Muscle of arm (tissue), 14 donors: ENCODE results near the gene COL11A2. TPM values are rescaled to one million over a fixed set of nuclear protein-coding genes. Genes with fewer than 3 reads are reported as not detected.
"Not testable (repeated sequence)": the region's sequence is repeated elsewhere in the genome, so short reads cannot be mapped to it uniquely, and the experiment has no call there.

Experiments used
- DNase-seq: peaks from one replicate; pipeline ENCODE4 v3.0.0-alpha.2; 2013
- long read RNA-seq, 11 donors: transcript quantifications; one replicate each; lab custom pipeline, GENCODE V29; 2026
- polyA plus RNA-seq, 12 donors: library from polyadenylated mRNA; unstranded; fragments of 120-200 nt; gene quantifications; one replicate each; pipeline ENCODE4 v1.2.1, GENCODE V29; 2013; ENCODE audit not compliant: insufficient read length in 12 of 12

COL11A2 gene
- 100 to 1,000 TPM in 1 of 12 donors, 10 to 100 TPM in 10, not detected in 1; 32.4 to 120 (median 49.2) TPM for polyA plus RNA-seq
- long read RNA-seq, donor 1: 0 reads
- long read RNA-seq, donor 2, transcript COL11A2-204 (5 exons, 1,194 nt): major isoform, 10 of 10 reads
- long read RNA-seq, donor 2, partial matches to known transcripts: 0 of 10 reads
- long read RNA-seq, donor 2, other reads (novel, unspliced or antisense): 0 of 10 reads
- long read RNA-seq, donor 3, full-length matches to known transcripts: 5 of 5 reads
- long read RNA-seq, donor 3, partial matches to known transcripts: 0 of 5 reads
- long read RNA-seq, donor 3, other reads (novel, unspliced or antisense): 0 of 5 reads
- long read RNA-seq, donor 4, partial matches to known transcripts: 0 of 3 reads
- long read RNA-seq, donor 4, other reads (novel, unspliced or antisense): 0 of 3 reads
- long read RNA-seq, donor 5, partial matches to known transcripts: 0 of 4 reads
- long read RNA-seq, donor 5, other reads (novel, unspliced or antisense): 0 of 4 reads
- long read RNA-seq, donor 6, transcript COL11A2-204 (5 exons, 1,194 nt): major isoform, 6 of 4,324 reads
- long read RNA-seq, donor 6, partial matches to known transcripts: 581 of 4,324 reads
- long read RNA-seq, donor 6, other reads (novel, unspliced or antisense): 3,737 of 4,324 reads
- long read RNA-seq, donor 7, transcript COL11A2-204 (5 exons, 1,194 nt): major isoform, 5 of 20 reads
- long read RNA-seq, donor 7, partial matches to known transcripts: 15 of 20 reads
- long read RNA-seq, donor 7, other reads (novel, unspliced or antisense): 0 of 20 reads
- long read RNA-seq, donor 8, partial matches to known transcripts: 71 of 87 reads
- long read RNA-seq, donor 8, other reads (novel, unspliced or antisense): 14 of 87 reads
- long read RNA-seq, donor 9, transcript COL11A2-204 (5 exons, 1,194 nt): major isoform, 7 of 7 reads
- long read RNA-seq, donor 9, partial matches to known transcripts: 0 of 7 reads
- long read RNA-seq, donor 9, other reads (novel, unspliced or antisense): 0 of 7 reads
- long read RNA-seq, donor 10, full-length matches to known transcripts: 4 of 4 reads
- long read RNA-seq, donor 10, partial matches to known transcripts: 0 of 4 reads
- long read RNA-seq, donor 10, other reads (novel, unspliced or antisense): 0 of 4 reads
- long read RNA-seq, donor 11, transcript COL11A2-204 (5 exons, 1,194 nt): major isoform, 12 of 12 reads
- long read RNA-seq, donor 11, partial matches to known transcripts: 0 of 12 reads
- long read RNA-seq, donor 11, other reads (novel, unspliced or antisense): 0 of 12 reads

DNA sequence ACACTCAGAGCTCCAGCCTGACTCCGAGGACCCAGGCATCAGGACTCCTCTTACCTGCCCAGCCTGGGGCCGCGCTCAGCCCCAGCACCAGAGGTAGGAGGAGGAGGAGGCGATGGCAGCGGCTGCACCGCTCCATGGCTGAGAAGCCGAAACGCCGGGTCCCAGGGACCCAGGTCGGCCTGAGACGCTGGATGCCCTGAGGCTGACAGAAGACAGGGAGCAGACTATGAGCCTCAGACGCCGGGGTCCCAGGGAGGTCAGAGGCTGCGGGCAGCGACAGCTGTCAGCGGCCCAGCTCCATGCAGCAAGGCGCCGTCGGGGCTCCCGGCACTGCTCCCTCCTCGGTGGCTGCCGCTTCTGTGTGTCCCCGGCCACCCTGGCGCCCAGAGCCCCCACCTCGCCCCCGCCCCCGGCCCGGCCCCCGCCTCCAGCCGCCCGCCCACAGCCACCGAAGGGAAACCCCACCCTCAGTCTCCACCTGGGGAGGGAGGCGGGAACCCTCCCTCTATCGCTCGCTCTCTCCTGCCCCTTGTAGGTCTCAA lies at the start of gene COL11A2:
Gene COL11A2 (minus strand): TSS at position 363 of the 542 bp plus-strand sequence. CDS start 227 bp downstream, at position 136.
- DNase-seq: no peak

DNA sequence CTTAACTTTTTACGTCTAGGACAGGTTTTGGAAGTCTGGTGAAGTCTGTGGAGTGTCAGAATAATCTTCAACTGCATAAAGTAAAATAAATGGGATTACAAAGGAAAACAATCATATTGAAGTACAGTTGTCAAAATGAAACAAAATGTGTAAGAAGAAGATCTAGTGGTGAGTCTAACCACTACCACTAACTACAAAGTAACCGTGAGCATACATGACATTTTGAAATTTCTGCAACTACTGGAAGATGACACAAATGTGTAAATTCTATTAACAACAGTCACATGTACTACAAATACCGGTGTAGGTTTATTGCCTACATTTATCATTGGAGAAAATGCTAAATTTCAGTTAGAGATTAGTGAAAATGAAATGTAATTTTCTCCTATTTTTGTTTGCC lies 49.7 kb upstream of the COL11A2 start:
- no peak for DNase-seq

DNA sequence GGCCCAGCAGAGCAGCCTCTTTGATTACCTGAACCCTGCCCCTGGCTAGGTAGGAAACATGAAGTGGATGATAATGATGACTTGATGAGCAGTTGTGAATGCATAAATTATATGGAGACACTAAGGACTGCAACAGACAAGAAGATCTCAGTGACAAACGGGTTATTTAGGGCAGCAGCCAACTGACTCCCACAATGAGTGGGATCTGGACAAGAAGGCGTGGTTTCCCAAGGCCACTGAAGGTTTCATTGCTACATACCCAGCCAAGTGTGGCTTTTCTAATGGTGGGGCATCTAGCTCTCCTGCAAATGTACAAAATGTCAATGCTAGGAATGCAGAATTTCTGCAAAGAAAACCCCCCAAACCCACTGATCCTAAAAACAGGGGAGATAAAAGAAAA lies 45.5 kb upstream of the COL11A2 start:
- DNase-seq: no peak

DNA sequence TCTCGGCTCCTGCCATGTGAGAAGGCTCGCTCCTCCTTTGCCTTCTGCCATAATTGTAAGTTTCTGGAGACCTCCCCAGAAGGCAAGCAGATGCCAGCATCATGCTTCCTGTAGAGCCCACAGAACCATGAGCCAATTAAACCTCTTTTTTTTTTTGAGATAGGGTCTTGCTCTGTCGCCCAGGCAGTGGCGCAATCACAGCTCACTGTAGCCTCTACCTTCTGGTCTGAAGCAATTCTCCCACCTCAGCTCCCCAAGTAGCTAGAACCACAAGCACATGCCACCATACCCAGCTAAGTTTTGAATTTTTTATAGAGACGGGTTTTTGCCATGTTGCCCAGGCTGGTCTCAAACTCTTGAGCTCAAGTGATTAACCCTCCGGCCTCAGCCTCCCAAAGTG lies 44.6 kb upstream of the COL11A2 start:
- DNase-seq: no peak

DNA sequence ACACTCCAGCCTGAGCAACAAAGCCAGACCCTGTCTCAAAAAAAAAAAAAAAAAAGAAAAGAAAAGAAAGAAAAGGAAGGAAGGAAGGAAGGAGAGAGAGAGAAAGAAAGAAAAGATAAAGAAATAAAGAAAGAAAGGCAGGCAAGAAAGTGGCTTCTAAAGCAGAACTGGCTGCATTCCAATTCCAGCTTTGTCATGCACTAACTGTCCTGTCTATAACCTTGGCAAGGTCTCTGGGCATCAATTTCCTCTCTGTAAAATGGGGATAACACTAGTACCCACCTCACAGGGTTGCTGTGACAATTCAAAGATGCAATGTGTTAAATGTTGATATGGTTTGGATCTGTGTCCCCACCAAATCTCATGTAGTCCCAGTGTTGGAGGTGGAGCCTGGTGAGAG lies 44.1 kb upstream of the COL11A2 start:
- DNase-seq: no peak

DNA sequence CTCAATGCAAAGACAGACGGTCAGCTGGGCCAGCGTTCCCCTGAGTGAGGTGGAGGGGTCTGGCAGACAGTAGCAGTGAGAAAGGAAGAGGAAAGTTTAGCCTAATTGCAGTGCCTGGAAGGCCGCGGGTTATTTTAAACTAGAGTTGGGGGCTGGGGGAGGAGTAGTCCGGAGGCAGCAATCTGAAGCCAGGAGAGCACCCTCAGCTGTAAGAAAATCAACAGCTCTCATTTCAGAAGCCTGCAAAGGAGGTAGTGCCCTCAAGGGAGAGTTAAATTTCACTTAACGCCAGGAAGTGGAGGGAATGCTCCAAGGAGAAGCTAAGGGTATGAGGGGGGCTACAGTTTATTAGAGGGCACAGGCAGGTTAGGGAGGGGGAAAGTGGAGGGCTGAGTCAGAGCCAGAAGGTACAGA lies 43.0 kb upstream of the COL11A2 start:
- no peak for DNase-seq

DNA sequence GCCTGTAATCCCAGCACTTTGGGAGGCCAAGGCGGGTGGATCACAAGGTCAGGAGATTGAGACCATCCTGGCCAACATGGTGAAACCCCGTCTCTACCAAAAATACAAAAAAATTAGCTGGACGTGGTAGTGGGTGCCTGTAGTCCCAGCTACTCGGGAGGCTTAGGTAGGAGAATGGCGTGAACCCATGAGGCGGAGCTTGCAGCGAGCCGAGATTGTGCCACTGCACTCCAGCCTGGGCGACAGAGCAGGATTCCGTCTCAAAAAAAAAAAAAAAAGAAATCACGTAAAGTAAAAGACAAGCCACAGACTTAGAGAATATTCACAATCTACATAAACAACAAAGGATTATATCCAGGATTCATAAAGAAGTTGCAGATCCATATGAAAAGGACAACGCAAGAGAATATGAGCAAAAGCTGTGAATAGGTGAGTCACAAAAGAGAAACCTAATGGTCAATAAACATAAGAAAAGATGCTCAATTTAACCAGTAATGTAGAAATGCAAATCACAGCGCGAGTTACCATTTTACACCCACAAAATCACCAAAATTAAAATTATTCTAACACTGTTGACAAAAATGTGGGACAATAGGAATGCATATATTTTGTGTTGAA lies 34.3 kb upstream of the COL11A2 start:
- DNase-seq: not testable (repeated sequence)

DNA sequence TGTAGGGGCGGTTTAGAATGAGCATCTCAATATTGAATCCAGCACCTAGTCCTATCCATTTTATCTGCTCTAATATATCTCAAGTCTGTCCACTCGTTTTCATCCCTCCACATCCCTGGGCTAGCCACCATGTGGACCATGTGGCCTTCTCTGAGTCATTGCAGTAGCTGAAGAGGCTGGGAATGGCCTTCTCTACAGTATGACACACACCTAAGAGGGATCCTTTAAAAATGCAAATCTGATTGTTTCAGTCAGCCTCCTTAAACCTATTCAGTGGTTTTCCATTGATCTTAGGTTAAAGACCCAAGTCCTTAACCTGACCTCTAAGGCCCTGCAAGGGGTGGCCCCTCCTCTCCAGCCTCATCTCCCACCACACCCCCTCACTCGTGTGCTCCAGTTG lies 25.4 kb upstream of the COL11A2 start:
- DNase-seq: no peak

DNA sequence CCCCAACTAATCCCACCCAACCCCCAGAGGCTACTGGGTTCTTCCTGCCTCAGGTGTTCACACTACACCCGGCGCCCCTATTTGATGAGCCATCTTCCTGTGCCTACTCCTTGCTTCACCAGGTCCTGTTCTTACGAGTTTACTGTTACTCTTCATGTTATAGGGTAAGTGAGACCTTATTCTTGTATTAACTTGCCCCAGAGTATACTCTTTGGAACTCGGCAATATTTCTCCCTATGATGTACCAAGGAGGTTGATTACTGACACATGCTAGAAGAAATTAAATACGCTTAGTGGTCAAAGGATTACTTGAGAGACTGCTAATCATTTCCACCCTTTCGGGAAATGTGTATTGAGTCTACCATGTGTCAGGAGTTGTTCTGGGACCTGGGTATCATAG lies 25.0 kb upstream of the COL11A2 start:
- DNase-seq: no peak

DNA sequence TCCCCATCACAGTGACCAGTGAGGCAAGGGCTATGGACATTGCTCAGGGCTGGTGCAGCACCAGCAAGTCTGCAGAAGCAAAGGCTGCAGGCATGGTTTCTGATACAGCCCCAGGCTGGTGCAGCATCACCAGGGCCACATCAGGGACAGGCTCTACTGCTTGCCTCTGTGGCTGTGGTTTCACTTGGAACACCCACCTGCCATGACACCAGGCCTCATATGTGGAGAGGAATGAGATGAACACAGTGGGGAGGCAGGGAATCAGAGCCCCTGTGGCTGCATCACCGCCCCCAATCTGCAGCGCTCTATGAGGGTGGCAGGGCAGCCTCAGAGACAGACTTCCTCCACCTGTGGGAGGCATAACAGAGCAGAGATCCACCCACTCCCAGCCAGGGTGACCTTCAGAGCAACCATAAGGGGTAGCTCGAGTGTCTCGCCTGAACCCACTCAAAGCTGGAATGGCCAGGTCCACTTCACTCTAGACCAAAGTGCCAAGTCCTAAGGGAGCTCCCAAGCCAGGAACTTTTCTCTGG lies 23.9 kb upstream of the COL11A2 start:
- DNase-seq: no peak

DNA sequence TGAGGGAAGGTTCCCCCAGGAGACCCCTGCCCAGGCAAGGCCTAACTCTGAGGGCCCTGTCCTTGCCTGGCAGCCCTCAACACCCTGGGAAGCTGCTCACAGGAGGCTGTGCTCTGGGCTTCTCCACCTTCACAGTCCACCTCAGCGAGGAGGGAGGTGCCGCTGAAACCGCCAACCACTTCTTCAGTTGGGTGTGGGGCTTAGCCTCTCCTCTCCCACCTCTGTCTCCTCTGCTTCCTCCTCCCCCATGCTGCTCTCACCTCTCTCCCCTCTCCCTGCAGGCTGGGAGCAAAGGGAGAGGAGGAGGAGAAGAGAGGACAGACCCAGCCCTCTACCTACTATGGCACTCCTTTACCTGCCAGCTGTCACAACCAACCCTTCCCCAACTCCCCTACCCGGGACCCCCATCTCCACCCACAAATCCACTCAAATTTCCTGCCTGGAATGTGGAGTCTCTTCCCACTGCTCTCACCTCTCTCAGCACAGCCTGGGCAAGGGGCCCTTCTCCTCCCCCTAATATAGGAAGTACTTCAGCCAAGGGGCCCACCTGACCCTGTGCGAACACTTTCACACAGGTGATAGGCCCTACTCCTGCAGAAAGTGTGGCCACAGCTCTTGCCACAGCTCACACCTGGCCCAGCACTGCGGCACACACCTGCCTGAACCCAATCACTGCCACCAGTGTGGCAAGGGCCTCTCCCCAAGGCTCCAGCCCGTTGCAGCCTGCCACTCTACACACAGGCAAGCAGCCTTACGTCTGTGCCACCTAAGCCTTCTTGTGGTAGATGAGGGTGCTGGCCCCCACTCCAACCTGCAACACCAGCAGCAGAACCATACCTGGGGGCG lies 23.2 kb upstream of the COL11A2 start:
- no peak for DNase-seq

DNA sequence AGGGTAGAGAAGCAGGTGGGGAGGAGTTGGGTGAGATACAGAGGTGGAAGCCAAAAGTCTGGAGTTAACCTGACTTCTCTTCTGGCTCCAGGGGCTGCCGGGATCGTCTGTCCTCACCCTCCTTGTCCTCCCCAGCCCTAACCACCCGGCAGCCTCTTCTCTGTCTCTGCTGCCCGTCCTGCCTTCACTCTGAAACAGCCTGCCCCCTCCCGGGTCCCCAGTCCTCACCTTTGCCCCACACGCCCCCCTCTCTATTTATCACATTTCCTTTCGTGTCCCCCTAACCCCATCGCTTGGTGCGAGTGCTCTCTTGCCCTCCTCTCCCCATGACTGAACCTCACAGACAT lies 21.7 kb upstream of the COL11A2 start:
- no peak for DNase-seq

DNA sequence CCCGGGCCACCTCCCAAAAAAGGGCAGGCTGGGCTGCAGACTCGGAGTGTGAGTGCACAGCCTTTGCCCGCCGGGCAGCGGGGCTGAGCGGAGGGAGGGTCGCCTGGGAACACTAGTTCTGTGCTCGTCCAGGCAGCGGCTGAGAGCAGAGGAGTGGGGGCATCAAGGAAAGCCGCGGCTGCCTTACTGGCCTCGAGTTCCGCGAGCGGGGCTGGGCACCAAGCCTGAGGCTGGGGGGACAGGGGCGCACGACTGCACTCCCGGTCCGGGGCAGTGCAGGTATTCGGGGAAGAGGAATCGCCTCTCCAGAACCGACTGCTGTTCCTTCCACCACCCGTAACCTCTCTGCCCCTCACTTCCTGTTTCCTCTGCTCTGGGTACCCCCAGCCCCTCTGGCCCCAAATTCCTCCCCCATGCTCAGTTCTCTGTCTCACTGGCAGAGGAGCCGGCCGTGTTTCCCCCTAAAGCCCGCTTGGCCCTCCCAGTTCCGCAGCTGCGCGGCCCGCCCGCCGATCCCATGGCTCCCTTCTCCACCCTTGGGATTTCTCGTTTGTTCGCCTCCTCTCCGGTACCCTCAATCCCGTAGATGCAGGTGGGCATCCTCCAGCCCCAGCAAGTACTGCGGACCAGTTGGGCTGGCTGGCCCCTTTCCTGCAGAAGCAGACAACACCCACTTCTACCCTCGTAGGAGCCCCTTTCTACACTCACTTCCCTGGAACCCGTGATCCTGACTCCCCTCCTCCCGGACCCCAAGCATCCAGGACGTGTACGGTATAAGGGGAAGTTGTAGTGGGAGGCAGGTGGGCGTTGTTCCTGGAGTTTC lies 21.1 kb upstream of the COL11A2 start:
- DNase-seq: no peak

DNA sequence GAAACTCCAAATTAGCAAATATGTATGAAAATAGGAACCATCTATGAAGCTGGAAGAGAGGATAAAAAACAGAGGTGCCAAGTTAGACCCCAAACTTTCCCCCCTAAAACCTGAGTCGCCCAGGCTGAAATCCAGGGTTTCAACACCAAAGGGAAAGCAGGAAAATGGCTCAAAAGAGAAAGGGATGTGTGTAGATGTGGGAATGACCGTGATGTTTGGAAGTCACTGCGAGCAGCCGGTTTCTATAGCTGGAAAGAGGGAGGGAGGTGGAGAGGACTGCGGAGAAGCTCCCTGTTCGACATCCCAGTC lies 20.5 kb upstream of the COL11A2 start:
- DNase-seq: no peak

DNA sequence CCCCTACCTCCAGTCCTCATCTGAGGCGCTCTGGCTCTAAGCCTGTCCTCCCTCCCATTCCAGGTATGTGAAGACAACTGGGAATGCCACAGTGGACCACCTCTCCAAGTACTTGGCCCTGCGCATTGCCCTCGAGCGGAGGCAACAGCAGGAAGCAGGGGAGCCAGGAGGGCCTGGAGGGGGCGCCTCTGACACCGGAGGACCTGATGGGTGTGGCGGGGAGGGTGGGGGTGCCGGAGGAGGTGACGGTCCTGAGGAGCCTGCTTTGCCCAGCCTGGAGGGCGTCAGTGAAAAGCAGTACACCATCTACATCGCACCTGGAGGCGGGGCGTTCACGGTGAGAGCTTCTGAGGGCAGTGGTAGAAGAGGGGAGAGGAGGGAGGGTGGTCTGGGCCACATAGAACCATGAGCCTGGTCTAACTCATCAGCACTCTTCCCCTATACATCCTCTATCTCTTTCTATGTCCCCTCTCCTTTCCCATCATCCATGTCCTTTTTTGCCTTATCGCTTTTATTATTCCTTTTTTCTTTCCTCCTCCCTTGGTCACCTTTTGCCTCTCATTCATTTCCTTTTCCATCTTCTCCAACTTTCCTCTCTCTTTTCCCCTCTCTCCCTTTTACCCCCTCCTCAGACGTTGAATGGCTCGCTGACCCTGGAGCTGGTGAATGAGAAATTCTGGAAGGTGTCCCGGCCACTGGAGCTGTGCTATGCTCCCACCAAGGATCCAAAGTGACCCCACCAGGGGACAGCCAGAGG lies 19.6 kb upstream of the COL11A2 start:
- no peak for DNase-seq

DNA sequence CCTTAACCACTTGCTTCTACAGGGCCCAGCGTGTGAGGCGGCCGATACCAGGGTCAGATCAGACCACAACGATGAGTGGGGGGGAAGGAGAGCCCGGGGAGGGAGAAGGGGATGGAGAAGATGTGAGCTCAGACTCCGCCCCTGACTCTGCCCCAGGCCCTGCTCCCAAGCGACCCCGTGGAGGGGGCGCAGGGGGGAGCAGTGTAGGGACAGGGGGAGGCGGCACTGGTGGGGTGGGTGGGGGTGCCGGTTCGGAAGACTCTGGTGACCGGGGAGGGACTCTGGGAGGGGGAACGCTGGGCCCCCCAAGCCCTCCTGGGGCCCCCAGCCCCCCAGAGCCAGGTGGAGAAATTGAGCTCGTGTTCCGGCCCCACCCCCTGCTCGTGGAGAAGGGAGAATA lies 18.9 kb upstream of the COL11A2 start:
- DNase-seq: no peak

DNA sequence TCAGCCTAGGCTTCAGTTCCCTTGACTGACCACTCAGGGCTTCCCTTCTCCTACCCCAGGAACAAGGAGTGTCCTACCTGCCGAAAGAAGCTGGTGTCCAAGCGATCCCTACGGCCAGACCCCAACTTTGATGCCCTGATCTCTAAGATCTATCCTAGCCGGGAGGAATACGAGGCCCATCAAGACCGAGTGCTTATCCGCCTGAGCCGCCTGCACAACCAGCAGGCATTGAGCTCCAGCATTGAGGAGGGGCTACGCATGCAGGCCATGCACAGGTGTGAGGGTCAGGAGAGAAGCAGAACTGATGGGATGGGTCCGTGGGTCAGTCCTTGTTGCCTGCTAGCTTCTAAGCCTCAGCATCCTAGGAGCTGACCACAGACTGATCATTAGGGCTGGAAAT lies 17.6 kb upstream of the COL11A2 start:
- no peak for DNase-seq
